ENCODE results near the gene IGFLR1. TPM values are rescaled to one million over a fixed set of nuclear protein-coding genes. Genes with fewer than 3 reads are reported as not detected.

The IGFLR1 gene
- total RNA-seq, 1 donor from 2014 or later, result 2.4 TPM

- no peak for TF ChIP-seq EZH2 (IDR thresholded peaks at IDR 0.05; ENCODE audit: insufficient read depth, low read length)
- TF ChIP-seq, protein P1, sequence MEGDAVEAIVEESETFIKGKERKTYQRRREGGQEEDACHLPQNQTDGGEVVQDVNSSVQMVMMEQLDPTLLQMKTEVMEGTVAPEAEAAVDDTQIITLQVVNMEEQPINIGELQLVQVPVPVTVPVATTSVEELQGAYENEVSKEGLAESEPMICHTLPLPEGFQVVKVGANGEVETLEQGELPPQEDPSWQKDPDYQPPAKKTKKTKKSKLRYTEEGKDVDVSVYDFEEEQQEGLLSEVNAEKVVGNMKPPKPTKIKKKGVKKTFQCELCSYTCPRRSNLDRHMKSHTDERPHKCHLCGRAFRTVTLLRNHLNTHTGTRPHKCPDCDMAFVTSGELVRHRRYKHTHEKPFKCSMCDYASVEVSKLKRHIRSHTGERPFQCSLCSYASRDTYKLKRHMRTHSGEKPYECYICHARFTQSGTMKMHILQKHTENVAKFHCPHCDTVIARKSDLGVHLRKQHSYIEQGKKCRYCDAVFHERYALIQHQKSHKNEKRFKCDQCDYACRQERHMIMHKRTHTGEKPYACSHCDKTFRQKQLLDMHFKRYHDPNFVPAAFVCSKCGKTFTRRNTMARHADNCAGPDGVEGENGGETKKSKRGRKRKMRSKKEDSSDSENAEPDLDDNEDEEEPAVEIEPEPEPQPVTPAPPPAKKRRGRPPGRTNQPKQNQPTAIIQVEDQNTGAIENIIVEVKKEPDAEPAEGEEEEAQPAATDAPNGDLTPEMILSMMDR (IDR thresholded peaks at IDR 0.05; ENCODE audit: insufficient read depth, low read depth, low read length), result no peak
- no peak overlapping the region for H3K9ac ChIP-seq (ENCODE audit: low read length)
- no peaks in the 10 kb centered on the region for H3K27me3 ChIP-seq (ENCODE audit: insufficient read depth, low read length)
- Mint-ChIP-seq H3K4me1 (ENCODE audit: low read depth, unreplicated experiment) (no peaks in the 10 kb centered on the region), H3K9me3 (ENCODE audit: unreplicated experiment) (no peaks in the 10 kb centered on the region), H3K27me3 (ENCODE audit: low read depth, unreplicated experiment) (no peaks in the 10 kb centered on the region), H3K36me3 (ENCODE audit: low read depth, unreplicated experiment) (peaks cover 21% of the 10 kb centered on the region), H3K4me3 (ENCODE audit: unreplicated experiment) (no peak overlapping the region), H3K27ac (ENCODE audit: unreplicated experiment) (no peak overlapping the region)
- FAIRE-seq, result no peak
- H3K4me3 ChIP-seq (ENCODE audit: insufficient read depth, low read depth, low read length), result no peak overlapping the region
- H3K27ac ChIP-seq (ENCODE audit: low read depth, low read length), result no peak overlapping the region
- H3K4me1 ChIP-seq (ENCODE audit: insufficient read depth, low read length), result no peaks in the 10 kb centered on the region
- no peak overlapping the region for H2AFZ ChIP-seq (ENCODE audit: low read depth, low read length)
- H3K4me2 ChIP-seq (ENCODE audit: low read length), result no peak overlapping the region
- no peaks in the 10 kb centered on the region for H3K9me3 ChIP-seq (ENCODE audit: insufficient read depth, low read depth, low read length)
- no peaks in the 10 kb centered on the region for H3K79me2 ChIP-seq (ENCODE audit: insufficient read depth, low read length)
- peaks cover 33% of the 10 kb centered on the region for H3K36me3 ChIP-seq (ENCODE audit: insufficient read depth, low read length)
- no peak for DNase-seq (ENCODE audit: low read depth)
- H4K20me1 ChIP-seq (ENCODE audit: insufficient read depth, low read length), result peaks cover 52% of the 10 kb centered on the region
Observed at GRCh38 chr19:35730326-35730725, 11.9 kb downstream of the IGFLR1 start.

GRCh38 chr19:35729763-35730162 is 12.5 kb downstream of the IGFLR1 start:
- H3K36me3 ChIP-seq (ENCODE audit: insufficient read depth, low read length), result peaks cover 39% of the 10 kb centered on the region
- TF ChIP-seq, protein P1 (IDR thresholded peaks at IDR 0.05; ENCODE audit: insufficient read depth, low read depth, low read length), result no peak
- no peak for TF ChIP-seq EZH2 (IDR thresholded peaks at IDR 0.05; ENCODE audit: insufficient read depth, low read length)
- H3K4me1 Mint-ChIP-seq (ENCODE audit: low read depth, unreplicated experiment), result no peaks in the 10 kb centered on the region
- H3K9me3 ChIP-seq (ENCODE audit: insufficient read depth, low read depth, low read length), result no peaks in the 10 kb centered on the region
- no peaks in the 10 kb centered on the region for H3K9me3 Mint-ChIP-seq (ENCODE audit: unreplicated experiment)
- peaks cover 46% of the 10 kb centered on the region for H4K20me1 ChIP-seq (ENCODE audit: insufficient read depth, low read length)
- H3K27me3 Mint-ChIP-seq (ENCODE audit: low read depth, unreplicated experiment), result no peaks in the 10 kb centered on the region
- no peak overlapping the region for H3K4me2 ChIP-seq (ENCODE audit: low read length)
- DNase-seq (ENCODE audit: low read depth), result no peak
- peaks cover 21% of the 10 kb centered on the region for H3K36me3 Mint-ChIP-seq (ENCODE audit: low read depth, unreplicated experiment)
- no peak overlapping the region for H3K27ac Mint-ChIP-seq (ENCODE audit: unreplicated experiment)
- H3K27ac ChIP-seq (ENCODE audit: low read depth, low read length), result no peak overlapping the region
- no peaks in the 10 kb centered on the region for H3K4me1 ChIP-seq (ENCODE audit: insufficient read depth, low read length)
- no peak overlapping the region for H2AFZ ChIP-seq (ENCODE audit: low read depth, low read length)
- no peaks in the 10 kb centered on the region for H3K79me2 ChIP-seq (ENCODE audit: insufficient read depth, low read length)
- H3K4me3 ChIP-seq (ENCODE audit: insufficient read depth, low read depth, low read length), result no peak overlapping the region
- H3K27me3 ChIP-seq (ENCODE audit: insufficient read depth, low read length), result no peaks in the 10 kb centered on the region
- no peak for FAIRE-seq
- no peak overlapping the region for H3K9ac ChIP-seq (ENCODE audit: low read length)
- no peak overlapping the region for H3K4me3 Mint-ChIP-seq (ENCODE audit: unreplicated experiment)

GRCh38 chr19:35729021-35729420 is 13.2 kb downstream of the IGFLR1 start:
- no peaks in the 10 kb centered on the region for H3K9me3 Mint-ChIP-seq (ENCODE audit: unreplicated experiment)
- Histone ChIP-seq H3K27ac (ENCODE audit: low read depth, low read length) (no peak overlapping the region), H4K20me1 (ENCODE audit: insufficient read depth, low read length) (peaks cover 45% of the 10 kb centered on the region), H3K4me1 (ENCODE audit: insufficient read depth, low read length) (no peaks in the 10 kb centered on the region), H2AFZ (ENCODE audit: low read depth, low read length) (no peak overlapping the region), H3K4me2 (ENCODE audit: low read length) (no peak overlapping the region), H3K36me3 (ENCODE audit: insufficient read depth, low read length) (peaks cover 40% of the 10 kb centered on the region), H3K27me3 (ENCODE audit: insufficient read depth, low read length) (no peaks in the 10 kb centered on the region), H3K4me3 (ENCODE audit: insufficient read depth, low read depth, low read length) (no peak overlapping the region), H3K79me2 (ENCODE audit: insufficient read depth, low read length) (no peaks in the 10 kb centered on the region), H3K9ac (ENCODE audit: low read length) (no peak overlapping the region), H3K9me3 (ENCODE audit: insufficient read depth, low read depth, low read length) (no peaks in the 10 kb centered on the region)
- no peak for FAIRE-seq
- H3K27me3 Mint-ChIP-seq (ENCODE audit: low read depth, unreplicated experiment), result no peaks in the 10 kb centered on the region
- TF ChIP-seq, protein P1 (IDR thresholded peaks at IDR 0.05; ENCODE audit: insufficient read depth, low read depth, low read length), result no peak
- no peak for TF ChIP-seq EZH2 (IDR thresholded peaks at IDR 0.05; ENCODE audit: insufficient read depth, low read length)
- H3K27ac Mint-ChIP-seq (ENCODE audit: unreplicated experiment), result peak overlapping the region; percentile 41
- DNase-seq (ENCODE audit: low read depth), result no peak
- H3K36me3 Mint-ChIP-seq (ENCODE audit: low read depth, unreplicated experiment), result peaks cover 19% of the 10 kb centered on the region
- H3K4me1 Mint-ChIP-seq (ENCODE audit: low read depth, unreplicated experiment), result no peaks in the 10 kb centered on the region
- peak overlapping the region; percentile 54 for H3K4me3 Mint-ChIP-seq (ENCODE audit: unreplicated experiment)

Measured in astrocyte (in vitro differentiated cells and primary cell).